GM12878 (cell line): Measurements from ENCODE around the gene AMPH. TPM values are rescaled to one million over a fixed set of nuclear protein-coding genes. Genes with fewer than 3 reads are reported as not detected.

ENCODE experiments used
- ATAC-seq: fragments of 200-7000 bp; cut with Tn5 transposase; 3 replicates; pipeline ENCODE4 v1.9.1; 2020; ENCODE audit warnings: mild to moderate bottlenecking, moderate library complexity
- BruUV-seq: library from RNA; stranded (reverse); fragments of 400-500 nt; replicated peaks from 2 replicates; lab custom pipeline; 2021; lab: Mats Ljungman, UMichigan
- CTCF ChIA-PET: fragments of 300-600 bp; sonication (Branson Sonifier 250); formaldehyde crosslinking; extraction: SDS; loops from one replicate; lab custom pipeline; 2021; ENCODE audit warnings: inconsistent platforms; lab: Yijun Ruan, JAX
- POLR2A ChIA-PET: fragments of 350-600 bp; formaldehyde crosslinking; extraction: SDS; loops from one replicate; lab custom pipeline; 2021; ENCODE audit warnings: inconsistent platforms; lab: Charles Lee
- RAD21 ChIA-PET: fragments of 300-600 bp; sonication (Branson Sonifier 250); formaldehyde crosslinking; loops from one replicate; lab custom pipeline; 2023; ENCODE audit warnings: antibody characterized with exemption; ENCODE audit not compliant: unreplicated experiment; lab: Charles Lee
- SMC1A ChIA-PET: fragments of 300-600 bp; sonication (Branson Sonifier 250); formaldehyde crosslinking; loops from one replicate; lab custom pipeline; 2023; ENCODE audit not compliant: unreplicated experiment, uncharacterized antibody; lab: Charles Lee
- DNase-seq: peaks from one replicate; pipeline ENCODE4 v3.0.0-alpha.2; 2011; ENCODE audit warnings: low read depth, low spot score
- FAIRE-seq: peaks from 3 replicates; lab custom pipeline; 2011; peaks lifted over from hg19 to GRCh38; lab: Jason Lieb, UNC
- H2AFZ ChIP-seq: 2 replicates; pipeline ENCODE4 v1.6.0; 2011; ENCODE audit warnings: low read depth, low read length, control low read depth; ENCODE audit not compliant: control insufficient read depth
- H3K27ac ChIP-seq: 2 replicates; pipeline ENCODE4 v1.5.1; 2011; ENCODE audit warnings: control low read depth; ENCODE audit not compliant: control insufficient read depth, insufficient read depth
- H3K27me3 ChIP-seq, 2 experiments: replicated peaks in 1 of 2; 2 replicates each; pipeline versions ENCODE4 v1.6.0 to v1.6.1; 2011; ENCODE audit warnings: low read length in 1 of 2; ENCODE audit not compliant: control insufficient read depth in 2 of 2, insufficient read depth in 2 of 2
- H3K36me3 ChIP-seq, 2 experiments: 2 replicates each; pipeline ENCODE4 v1.5.1; 2011; ENCODE audit warnings: low read length in 1 of 2; ENCODE audit not compliant: control insufficient read depth in 2 of 2, insufficient read depth in 2 of 2
- H3K4me1 ChIP-seq: 2 replicates; pipeline ENCODE4 v1.6.1; 2011; ENCODE audit warnings: mild to moderate bottlenecking, low read length, moderate library complexity, mixed read lengths; ENCODE audit not compliant: control insufficient read depth, insufficient read depth
- H3K4me2 ChIP-seq: 2 replicates; pipeline ENCODE4 v1.6.0; 2011; ENCODE audit warnings: control low read depth; ENCODE audit not compliant: control insufficient read depth, insufficient read depth
- H3K4me3 ChIP-seq: fragments of 200-600 bp; sonication (generic); 2 replicates; pipeline ENCODE4 v1.5.1; 2016
- H3K79me2 ChIP-seq: 2 replicates; pipeline ENCODE4 v1.6.0; 2011; ENCODE audit warnings: low read length; ENCODE audit not compliant: control insufficient read depth, insufficient read depth
- H3K9ac ChIP-seq: 2 replicates; pipeline ENCODE4 v1.8.0; 2011; ENCODE audit warnings: low read length, control low read depth, mixed read lengths; ENCODE audit not compliant: control insufficient read depth, insufficient read depth
- H3K9me3 ChIP-seq: replicated peaks from 3 replicates; pipeline ENCODE4 v1.5.1; 2011; ENCODE audit warnings: mild to moderate bottlenecking, low read length; ENCODE audit not compliant: control insufficient read depth, insufficient read depth
- H4K20me1 ChIP-seq: 2 replicates; pipeline ENCODE4 v1.6.0; 2011; ENCODE audit not compliant: control insufficient read depth, insufficient read depth
- BRCA1 ChIP-seq: IDR thresholded peaks from 2 replicates; pipeline ENCODE4 v1.6.1; 2011; ENCODE audit warnings: low read depth, low read length, improper control_type of control experiment
- HCFC1 ChIP-seq: fragments of 150-350 bp; IDR thresholded peaks from 2 replicates; pipeline ENCODE4 v1.6.1; 2014; ENCODE audit warnings: low read length
- JUNB ChIP-seq: IDR thresholded peaks from 2 replicates; pipeline ENCODE4 v1.6.1; 2016; ENCODE audit warnings: antibody characterized with exemption, mild to moderate bottlenecking
- JUND ChIP-seq: IDR thresholded peaks from 2 replicates; pipeline ENCODE4 v1.6.1; 2012; ENCODE audit warnings: low read depth, mild to moderate bottlenecking, low read length, improper control_type of control experiment, moderate library complexity
- REST ChIP-seq: IDR thresholded peaks from 2 replicates; pipeline ENCODE4 v1.6.1; 2012; ENCODE audit warnings: mild to moderate bottlenecking, low read depth, low read length
- SKIL ChIP-seq: fragments of 450-650 bp; IDR thresholded peaks from 2 replicates; pipeline ENCODE4 v1.6.1; 2017; ENCODE audit warnings: mild to moderate bottlenecking, low read depth, inconsistent platforms; ENCODE audit not compliant: poor library complexity, severe bottlenecking
- SREBF2 ChIP-seq: IDR thresholded peaks from 2 replicates; pipeline ENCODE4 v1.6.1; 2012; ENCODE audit warnings: mild to moderate bottlenecking, low read length
- TCF12 ChIP-seq: IDR thresholded peaks from 2 replicates; pipeline ENCODE4 v1.6.1; 2011; ENCODE audit warnings: low read depth, mild to moderate bottlenecking, low read length
- WGBS: methylation state at CpG from one replicate; pipeline ENCODE4 v1.1.6; 2016; ENCODE audit warnings: low lambda C conversion rate; ENCODE audit not compliant: insufficient replicate concordance, insufficient coverage; ENCODE audit errors: missing lambda C conversion rate; 5-methylcytosine and 5-hydroxymethylcytosine counted together
- in situ Hi-C: fragments of 300-500 bp; cut with MboI; formaldehyde crosslinking; loops from 9 replicates; pipeline ENCODE4 v1.14.3; 2018; ENCODE audit warnings: mixed read lengths
- intact Hi-C: fragments of 100-400 bp; cut with micrococcal nuclease; formaldehyde crosslinking; loops from one replicate; pipeline ENCODE4 v1.14.2; 2022; ENCODE audit not compliant: unreplicated experiment
- polyA plus RNA-seq, 11 experiments: library from polyadenylated mRNA; depleted of rRNA in 4 of 11; unstranded in 6 of 11; stranded (reverse) in 5 of 11; fragments of >200 nt; fragmentation: Nextera tagmentation in 4 of 11; fragmentation: Illumina TruSeq in 1 of 11; extraction: Ambion mirVana in 4 of 11; extraction: Trizol in 1 of 11; gene quantifications; 1 replicate in 1 of 11; 2 replicates in 10 of 11; pipeline versions ENCODE4 v1.2.1 to v1.2.3, GENCODE V29; 2011 to 2016; ENCODE audit warnings: inconsistent platforms in 2 of 11, missing spikeins in 2 of 11, low read depth in 1 of 11
- total RNA-seq, 4 experiments: library from RNA; depleted of rRNA in 3 of 4; stranded (reverse); fragments of >200 nt in 3 of 4; fragmentation: Illumina TruSeq in 1 of 4; extraction: Trizol in 1 of 4; gene quantifications; 2 replicates each; pipeline versions ENCODE4 v1.2.1 to v1.2.3, GENCODE V29; 2013 to 2021

AMPH gene
- total and polyA plus RNA-seq, 10 of the 15 experiments (the other 5 are each of a cell fraction or from before 2014, with no cell fraction given), result 0.03 to 0.24 (median 0.08) TPM; not detected in 2

- no peaks in the 10 kb centered on the region for H3K79me2 ChIP-seq
- intact Hi-C loops, result no loop called here
- no peaks in the 10 kb centered on the region for H3K36me3 ChIP-seq
- no peak overlapping the region for H2AFZ ChIP-seq
- no peak overlapping the region for H3K9ac ChIP-seq
- ChIA-PET SMC1A (no interaction called here), POLR2A (no interaction called here), CTCF (no interaction called here), RAD21 (no interaction called here)
- H3K9me3 ChIP-seq, result no peaks in the 10 kb centered on the region
- no peaks in the 10 kb centered on the region for H3K4me1 ChIP-seq
- no peaks in the 10 kb centered on the region for H4K20me1 ChIP-seq
- no peak overlapping the region for H3K4me2 ChIP-seq
- ATAC-seq (no peak), DNase-seq (no peak), FAIRE-seq (no peak)
- TF ChIP-seq JUNB (no peak), BRCA1 (no peak), SREBF2 (no peak), SKIL (no peak), JUND (no peak), REST (no peak), HCFC1 (no peak), TCF12 (no peak)
- H3K4me3 ChIP-seq, result no peak overlapping the region
- no peaks in the 10 kb centered on the region for H3K27me3 ChIP-seq
- WGBS, result 0% methylated on average over 2 of the region's 2 CpGs
- BruUV-seq, result no TSS peak
- in situ Hi-C loops, result no loop called here
- no peak overlapping the region for H3K27ac ChIP-seq
Observed at GRCh38 chr7:38535073-38535472, 96.1 kb downstream of the AMPH start.
